ENCODE data around the gene SLC16A4. TPM values are rescaled to one million over a fixed set of nuclear protein-coding genes. Genes with fewer than 3 reads are reported as not detected.
"Not testable (repeated sequence)": the region's sequence is repeated elsewhere in the genome, so short reads cannot be mapped to it uniquely, and the experiment has no call there.

Gene SLC16A4
- total and polyA plus RNA-seq, 2 donors (not counting 1 experiment from before 2014, with no cell fraction given): 0.39 to 2.6 TPM

- no peak overlapping the region for H3K4me3 ChIP-seq (ENCODE audit: control extremely low read depth in 1 of 5, extremely low read depth in 1 of 5, insufficient read depth in 1 of 5, low read depth in 2 of 5, low read length in 4 of 5)
- no peak overlapping the region for H3K4me3 Mint-ChIP-seq
- no peak overlapping the region for H2AFZ ChIP-seq (ENCODE audit: insufficient read depth, low read depth, low read length, poor library complexity, severe bottlenecking)
- WGBS (ENCODE audit: insufficient coverage): 90% methylated on average over 2 of the region's 4 CpGs
- ATAC-seq (ENCODE audit: low read depth) (no peak), DNase-seq (no peak)
- no peak overlapping the region for H3K27ac ChIP-seq (ENCODE audit: low read length in 2 of 2)
- peaks cover 37% of the 10 kb centered on the region for H3K79me2 ChIP-seq (ENCODE audit: control insufficient read depth, insufficient read depth, low read length)
- peaks cover 17 to 19% of the 10 kb centered on the region in 2 donors for H3K4me1 ChIP-seq (ENCODE audit: control insufficient read depth in 2 of 2, insufficient read depth in 2 of 2, low read length in 2 of 2)
- no peaks in the 10 kb centered on the region for H3K9me3 ChIP-seq (ENCODE audit: control extremely low read depth in 1 of 3, control insufficient read depth in 2 of 3, insufficient read depth in 1 of 3, low read length in 2 of 3)
- ChIA-PET CTCF (interaction anchor here (1.3 to 11.1 kb wide), 6 partner anchors 8 to 67 kb away, joined by 3 to 257 read pairs (median 10); partner anchors contain the start of gene RBM15), POLR2A (interaction anchor here (5.4 kb wide), 1 partner anchor 19 kb away, joined by 28 read pairs; no protein-coding TSS in a partner anchor)
- H3K27ac Mint-ChIP-seq: no peak overlapping the region
- H3K36me3 ChIP-seq (replicated peaks in 1 of 2; ENCODE audit: control extremely low read depth in 1 of 2, control insufficient read depth in 1 of 2, extremely low read depth in 1 of 2, insufficient read depth in 2 of 2, low read length in 1 of 2): peaks cover 8 to 55% of the 10 kb centered on the region in 2 experiments
- H3K27me3 ChIP-seq (replicated peaks in 1 of 4; ENCODE audit: control extremely low read depth in 1 of 4, control insufficient read depth in 3 of 4, insufficient read depth in 4 of 4, low read length in 3 of 4): no peaks in the 10 kb centered on the region
- H3K4me2 ChIP-seq (replicated peaks; ENCODE audit: low read depth, low read length, poor library complexity, severe bottlenecking): no peak overlapping the region
- H3K9me3 Mint-ChIP-seq (ENCODE audit: insufficient read depth): no peaks in the 10 kb centered on the region
- H3K9ac ChIP-seq (ENCODE audit: low read length): no peak overlapping the region
- intact Hi-C loops (cut with micrococcal nuclease): no loop called here
- H3K27me3 Mint-ChIP-seq: no peaks in the 10 kb centered on the region
- H4K20me1 ChIP-seq (ENCODE audit: control insufficient read depth, insufficient read depth, low read length, poor library complexity, severe bottlenecking): no peaks in the 10 kb centered on the region
- TF ChIP-seq, protein P1, sequence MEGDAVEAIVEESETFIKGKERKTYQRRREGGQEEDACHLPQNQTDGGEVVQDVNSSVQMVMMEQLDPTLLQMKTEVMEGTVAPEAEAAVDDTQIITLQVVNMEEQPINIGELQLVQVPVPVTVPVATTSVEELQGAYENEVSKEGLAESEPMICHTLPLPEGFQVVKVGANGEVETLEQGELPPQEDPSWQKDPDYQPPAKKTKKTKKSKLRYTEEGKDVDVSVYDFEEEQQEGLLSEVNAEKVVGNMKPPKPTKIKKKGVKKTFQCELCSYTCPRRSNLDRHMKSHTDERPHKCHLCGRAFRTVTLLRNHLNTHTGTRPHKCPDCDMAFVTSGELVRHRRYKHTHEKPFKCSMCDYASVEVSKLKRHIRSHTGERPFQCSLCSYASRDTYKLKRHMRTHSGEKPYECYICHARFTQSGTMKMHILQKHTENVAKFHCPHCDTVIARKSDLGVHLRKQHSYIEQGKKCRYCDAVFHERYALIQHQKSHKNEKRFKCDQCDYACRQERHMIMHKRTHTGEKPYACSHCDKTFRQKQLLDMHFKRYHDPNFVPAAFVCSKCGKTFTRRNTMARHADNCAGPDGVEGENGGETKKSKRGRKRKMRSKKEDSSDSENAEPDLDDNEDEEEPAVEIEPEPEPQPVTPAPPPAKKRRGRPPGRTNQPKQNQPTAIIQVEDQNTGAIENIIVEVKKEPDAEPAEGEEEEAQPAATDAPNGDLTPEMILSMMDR (IDR thresholded peaks at IDR 0.05): no peak
- no peak for TF ChIP-seq EZH2 (IDR thresholded peaks at IDR 0.05; ENCODE audit: borderline replicate concordance, insufficient read depth, low read depth, low read length, poor library complexity, severe bottlenecking)
- peaks cover 20% of the 10 kb centered on the region for H3K4me1 Mint-ChIP-seq
These were observed 13.6 kb upstream of the SLC16A4 start for GRCh38 chr1:110404401-110404800.

DNA sequence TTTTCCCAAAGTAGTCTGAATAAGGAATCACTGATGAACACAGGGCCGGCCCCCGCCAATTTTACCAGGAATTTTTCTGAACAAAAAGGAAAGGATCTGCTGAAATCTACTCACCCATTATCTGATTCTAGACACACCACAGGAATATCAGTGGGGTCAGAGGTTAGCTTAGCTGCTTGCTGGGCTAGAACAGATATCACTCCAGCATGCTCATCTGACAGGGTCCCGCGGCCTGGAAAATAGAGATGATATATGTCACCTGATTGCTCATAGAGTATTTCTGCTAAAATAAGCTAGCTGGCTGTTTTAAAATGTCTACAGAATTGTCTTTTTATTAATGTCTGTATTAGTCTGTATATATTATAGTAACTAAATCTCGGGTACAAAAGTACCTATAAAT is 13.0 kb upstream of the SLC16A4 start:
- TF ChIP-seq, protein P1 (IDR thresholded peaks at IDR 0.05): no peak
- TF ChIP-seq EZH2 (IDR thresholded peaks at IDR 0.05; ENCODE audit: borderline replicate concordance, insufficient read depth, low read depth, low read length, poor library complexity, severe bottlenecking): no peak
- no peak for DNase-seq
- ATAC-seq (ENCODE audit: low read depth): no peak
- intact Hi-C loops (cut with micrococcal nuclease): no loop called here
- ChIA-PET CTCF (interaction anchor here (1.2 to 11.1 kb wide), 7 partner anchors 9 to 91 kb away, joined by 3 to 257 read pairs (median 7); partner anchors contain the start of gene RBM15), POLR2A (no interaction called here)
- WGBS (ENCODE audit: insufficient coverage): 100% methylated on average over 1 of the region's 5 CpGs
- H3K4me1 Mint-ChIP-seq: peaks cover 19% of the 10 kb centered on the region
- H3K27ac ChIP-seq (ENCODE audit: low read length in 2 of 2): no peak overlapping the region
- H3K4me3 ChIP-seq (ENCODE audit: control extremely low read depth in 1 of 5, extremely low read depth in 1 of 5, insufficient read depth in 1 of 5, low read depth in 2 of 5, low read length in 4 of 5): no peak overlapping the region
- no peaks in the 10 kb centered on the region for H3K27me3 ChIP-seq (replicated peaks in 1 of 4; ENCODE audit: control extremely low read depth in 1 of 4, control insufficient read depth in 3 of 4, insufficient read depth in 4 of 4, low read length in 3 of 4)
- peak overlapping the region; percentile 10 for H3K27ac Mint-ChIP-seq
- no peak overlapping the region for H3K4me2 ChIP-seq (replicated peaks; ENCODE audit: low read depth, low read length, poor library complexity, severe bottlenecking)
- H3K9me3 ChIP-seq (ENCODE audit: control extremely low read depth in 1 of 3, control insufficient read depth in 2 of 3, insufficient read depth in 1 of 3, low read length in 2 of 3): no peaks in the 10 kb centered on the region
- H3K4me3 Mint-ChIP-seq: no peak overlapping the region
- peaks cover 17 to 19% of the 10 kb centered on the region in 2 donors for H3K4me1 ChIP-seq (ENCODE audit: control insufficient read depth in 2 of 2, insufficient read depth in 2 of 2, low read length in 2 of 2)
- H2AFZ ChIP-seq (ENCODE audit: insufficient read depth, low read depth, low read length, poor library complexity, severe bottlenecking): no peak overlapping the region
- H3K9me3 Mint-ChIP-seq (ENCODE audit: insufficient read depth): no peaks in the 10 kb centered on the region
- H4K20me1 ChIP-seq (ENCODE audit: control insufficient read depth, insufficient read depth, low read length, poor library complexity, severe bottlenecking): no peaks in the 10 kb centered on the region
- peaks cover 8 to 55% of the 10 kb centered on the region in 2 experiments for H3K36me3 ChIP-seq (replicated peaks in 1 of 2; ENCODE audit: control extremely low read depth in 1 of 2, control insufficient read depth in 1 of 2, extremely low read depth in 1 of 2, insufficient read depth in 2 of 2, low read length in 1 of 2)
- no peak overlapping the region for H3K9ac ChIP-seq (ENCODE audit: low read length)
- no peaks in the 10 kb centered on the region for H3K27me3 Mint-ChIP-seq
- peaks cover 31% of the 10 kb centered on the region for H3K79me2 ChIP-seq (ENCODE audit: control insufficient read depth, insufficient read depth, low read length)

DNA sequence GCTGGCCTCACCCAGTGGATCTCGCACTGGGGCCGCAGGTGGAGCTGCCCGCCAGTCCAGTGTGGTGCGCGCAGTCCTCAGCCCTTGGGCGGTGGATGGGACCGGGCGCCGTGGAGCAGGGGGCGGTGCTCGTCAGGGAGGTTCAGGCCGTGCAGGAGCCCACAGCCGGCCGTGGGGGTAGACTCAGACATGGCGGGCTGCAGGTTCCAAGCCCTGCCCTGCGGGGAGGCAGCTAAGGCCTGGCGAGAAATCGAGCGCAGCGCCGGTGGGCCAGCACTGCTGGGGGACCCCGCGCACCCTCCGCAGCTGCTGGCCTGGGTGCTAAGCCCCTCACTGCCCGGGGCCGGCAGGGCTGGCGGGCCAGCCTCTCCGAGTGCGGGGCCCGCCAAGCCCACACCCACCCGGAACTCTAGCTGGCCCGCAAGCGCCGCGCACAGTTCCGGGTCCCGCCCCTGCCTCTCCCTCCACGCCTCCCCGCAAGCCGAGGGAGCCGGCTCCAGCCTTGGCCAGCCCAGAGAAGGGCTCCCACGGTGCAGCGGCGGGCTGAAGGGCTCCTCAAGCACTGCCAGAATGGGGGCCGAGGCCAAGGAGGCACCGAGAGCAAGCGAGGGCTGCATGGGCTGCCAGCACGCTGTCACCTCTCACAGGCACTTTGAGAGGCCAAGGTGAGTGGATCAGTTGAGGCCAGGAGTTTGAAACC is 5.6 kb upstream of the SLC16A4 start:
- CTCF ChIA-PET: interaction anchor here (1.4 to 3.4 kb wide), 2 partner anchors 8 to 64 kb away, joined by 8 to 15 read pairs; no protein-coding TSS in a partner anchor
- intact Hi-C loops (cut with micrococcal nuclease); POLR2A ChIA-PET; H3K9ac ChIP-seq (ENCODE audit: low read length); H3K9me3 ChIP-seq (ENCODE audit: control extremely low read depth in 1 of 3, control insufficient read depth in 2 of 3, insufficient read depth in 1 of 3, low read length in 2 of 3); H3K27ac ChIP-seq (ENCODE audit: low read length in 2 of 2); H3K79me2 ChIP-seq (ENCODE audit: control insufficient read depth, insufficient read depth, low read length); H3K4me3 ChIP-seq (ENCODE audit: control extremely low read depth in 1 of 5, extremely low read depth in 1 of 5, insufficient read depth in 1 of 5, low read depth in 2 of 5, low read length in 4 of 5); H3K4me3 Mint-ChIP-seq; DNase-seq; H3K4me1 ChIP-seq (ENCODE audit: control insufficient read depth in 2 of 2, insufficient read depth in 2 of 2, low read length in 2 of 2); H3K27ac Mint-ChIP-seq; ATAC-seq (ENCODE audit: low read depth); H2AFZ ChIP-seq (ENCODE audit: insufficient read depth, low read depth, low read length, poor library complexity, severe bottlenecking); H3K27me3 ChIP-seq (replicated peaks in 1 of 4; ENCODE audit: control extremely low read depth in 1 of 4, control insufficient read depth in 3 of 4, insufficient read depth in 4 of 4, low read length in 3 of 4); H4K20me1 ChIP-seq (ENCODE audit: control insufficient read depth, insufficient read depth, low read length, poor library complexity, severe bottlenecking); H3K4me2 ChIP-seq (replicated peaks; ENCODE audit: low read depth, low read length, poor library complexity, severe bottlenecking); H3K9me3 Mint-ChIP-seq (ENCODE audit: insufficient read depth); H3K4me1 Mint-ChIP-seq; H3K27me3 Mint-ChIP-seq: not testable (repeated sequence)
- H3K36me3 ChIP-seq (replicated peaks in 1 of 2; ENCODE audit: control extremely low read depth in 1 of 2, control insufficient read depth in 1 of 2, extremely low read depth in 1 of 2, insufficient read depth in 2 of 2, low read length in 1 of 2): peaks cover 6 to 15% of the 10 kb centered on the region in 2 experiments
- WGBS (ENCODE audit: insufficient coverage): over 99% methylated on average over 42 of the region's 48 CpGs
